Measurements from ENCODE around the gene KRTAP10-12. TPM values are rescaled to one million over a fixed set of nuclear protein-coding genes. Genes with fewer than 3 reads are reported as not detected.

The KRTAP10-12 gene
- total and polyA plus RNA-seq, 2 donors from 2014 or later = not detected

- H3K9me3 ChIP-seq (ENCODE audit: control insufficient read depth in 2 of 3, insufficient read depth in 1 of 3, low read length in 3 of 3) = peaks cover 0 to 36% (median 7%) of the 10 kb centered on the region in 3 donors
Measured at GRCh38 chr21:44737706-44738354, 40.9 kb downstream of the KRTAP10-12 start.

DNA sequence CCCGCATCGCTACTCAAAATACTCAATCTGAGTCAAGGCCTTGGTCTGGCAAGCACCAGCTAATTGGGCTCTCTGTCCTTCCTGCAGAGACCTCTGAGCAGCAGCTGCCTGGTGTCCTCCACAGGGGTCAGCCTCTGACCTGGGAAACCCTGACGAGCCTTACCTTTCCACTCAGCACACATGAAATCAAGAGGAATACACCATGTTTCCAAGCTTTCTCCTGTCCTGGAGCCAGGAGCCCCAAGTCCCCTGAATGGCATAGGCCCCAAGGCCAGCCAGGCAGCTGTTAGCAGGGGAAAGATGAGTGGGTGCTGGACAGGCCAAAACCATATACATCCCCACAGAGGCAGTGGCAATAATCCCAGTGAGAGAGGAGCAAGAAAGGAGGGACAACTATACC is 41.6 kb downstream of the KRTAP10-12 start:
- Histone ChIP-seq H3K9ac (ENCODE audit: low read length in 3 of 3) (no peak overlapping the region), H3K9me3 (ENCODE audit: control insufficient read depth in 2 of 3, insufficient read depth in 1 of 3, low read length in 3 of 3) (peaks cover 0 to 36% (median 7%) of the 10 kb centered on the region in 3 donors)
- intact Hi-C loops (cut with DNase I) = no loop called here

More at GRCh38 chr21:44737706-44738354, 40.9 kb downstream of the KRTAP10-12 start:
- no peak overlapping the region for H3K4me3 ChIP-seq (ENCODE audit: low read length in 3 of 3)
- no peaks in the 10 kb centered on the region for H3K36me3 ChIP-seq (ENCODE audit: control insufficient read depth in 2 of 3, insufficient read depth in 3 of 3, low read length in 3 of 3)
- intact Hi-C loops (cut with DNase I) = no loop called here
- no peak for TF ChIP-seq CTCF (IDR thresholded peaks at IDR 0.05; ENCODE audit: borderline replicate concordance, extremely low read depth, insufficient read depth)
- no peaks in the 10 kb centered on the region for H3K27me3 ChIP-seq (ENCODE audit: control insufficient read depth, insufficient read depth, low read length)
- H3K27ac ChIP-seq (ENCODE audit: low read depth in 2 of 2, low read length in 2 of 2) = no peak overlapping the region
- FAIRE-seq (no peak), DNase-seq (peak in 1 of 5 donors; percentile 15)
- no peaks in the 10 kb centered on the region for H3K4me1 ChIP-seq (ENCODE audit: control insufficient read depth in 2 of 3, insufficient read depth in 2 of 3, low read depth in 1 of 3, low read length in 3 of 3)
- no peak overlapping the region for H3K9ac ChIP-seq (ENCODE audit: low read length in 3 of 3)

GRCh38 chr21:44739316-44739715 is 42.3 kb downstream of the KRTAP10-12 start:
- no peaks in the 10 kb centered on the region for H3K36me3 ChIP-seq (ENCODE audit: control insufficient read depth in 2 of 3, insufficient read depth in 3 of 3, low read length in 3 of 3)
- no peak overlapping the region for H3K4me3 ChIP-seq (ENCODE audit: low read length in 3 of 3)
- H3K9me3 ChIP-seq (ENCODE audit: control insufficient read depth in 2 of 3, insufficient read depth in 1 of 3, low read length in 3 of 3) = peaks cover 0 to 36% (median 7%) of the 10 kb centered on the region in 3 donors
- H3K27ac ChIP-seq (ENCODE audit: low read depth in 2 of 2, low read length in 2 of 2) = no peak overlapping the region
- H3K9ac ChIP-seq (ENCODE audit: low read length in 3 of 3) = no peak overlapping the region
- DNase-seq (no peak), FAIRE-seq (no peak)
- intact Hi-C loops (cut with DNase I) = no loop called here
- TF ChIP-seq CTCF (IDR thresholded peaks at IDR 0.05; ENCODE audit: borderline replicate concordance, extremely low read depth, insufficient read depth) = no peak
- H3K27me3 ChIP-seq (ENCODE audit: control insufficient read depth, insufficient read depth, low read length) = no peaks in the 10 kb centered on the region
- no peaks in the 10 kb centered on the region for H3K4me1 ChIP-seq (ENCODE audit: control insufficient read depth in 2 of 3, insufficient read depth in 2 of 3, low read depth in 1 of 3, low read length in 3 of 3)

More for the DNA sequence above, 41.6 kb downstream of the KRTAP10-12 start:
- no peaks in the 10 kb centered on the region for H3K27me3 ChIP-seq (ENCODE audit: control insufficient read depth, insufficient read depth, low read length)
- no peaks in the 10 kb centered on the region for H3K4me1 ChIP-seq (ENCODE audit: control insufficient read depth in 2 of 3, insufficient read depth in 2 of 3, low read depth in 1 of 3, low read length in 3 of 3)
- no peak for TF ChIP-seq CTCF (IDR thresholded peaks at IDR 0.05; ENCODE audit: borderline replicate concordance, extremely low read depth, insufficient read depth)
- DNase-seq (no peak), FAIRE-seq (no peak)
- no peak overlapping the region for H3K4me3 ChIP-seq (ENCODE audit: low read length in 3 of 3)
- H3K36me3 ChIP-seq (ENCODE audit: control insufficient read depth in 2 of 3, insufficient read depth in 3 of 3, low read length in 3 of 3) = no peaks in the 10 kb centered on the region
- H3K27ac ChIP-seq (ENCODE audit: low read depth in 2 of 2, low read length in 2 of 2) = no peak overlapping the region

Data from kidney (tissue), 14 donors.